Body of pancreas (tissue), 4 donors: ENCODE data around the gene P2RX3.

ENCODE experiments used
- POLR2A ChIP-seq, 3 donors: fragments of 450-650 bp; IDR thresholded peaks; one replicate each; pipeline ENCODE4 v1.6.1; 2016; ENCODE audit warnings: antibody characterized with exemption in 3 of 3, mild to moderate bottlenecking in 2 of 3
- TF ChIP-seq, protein P1 (sequence below), 7 experiments: fragments of 450-650 bp in 4 of 7; fragments of 200-600 bp in 3 of 7; sonication (generic) in 3 of 7; IDR thresholded peaks; one replicate each; pipeline ENCODE4 v1.5.1; 2016 to 2019; ENCODE audit warnings: antibody characterized with exemption in 7 of 7

DNA sequence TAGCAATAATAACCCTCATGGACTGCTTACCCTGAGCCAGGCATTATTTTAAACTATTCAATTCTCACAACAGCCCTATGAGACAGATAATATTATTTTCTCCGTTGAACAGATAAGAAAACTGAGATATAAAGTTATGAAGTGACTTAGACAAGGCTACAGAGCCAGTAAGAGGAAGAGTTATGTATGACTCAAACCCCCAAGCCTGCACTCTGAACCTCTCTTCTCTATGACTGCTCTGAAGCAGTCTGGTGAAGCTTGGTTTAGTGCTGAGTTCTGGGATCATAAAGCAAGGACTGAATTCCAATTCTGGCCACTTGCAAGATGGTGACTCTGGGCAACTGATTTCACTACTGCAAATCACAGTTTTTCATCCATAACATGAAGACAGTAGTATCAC is 47.9 kb upstream of the P2RX3 start:
- TF ChIP-seq, protein P1, sequence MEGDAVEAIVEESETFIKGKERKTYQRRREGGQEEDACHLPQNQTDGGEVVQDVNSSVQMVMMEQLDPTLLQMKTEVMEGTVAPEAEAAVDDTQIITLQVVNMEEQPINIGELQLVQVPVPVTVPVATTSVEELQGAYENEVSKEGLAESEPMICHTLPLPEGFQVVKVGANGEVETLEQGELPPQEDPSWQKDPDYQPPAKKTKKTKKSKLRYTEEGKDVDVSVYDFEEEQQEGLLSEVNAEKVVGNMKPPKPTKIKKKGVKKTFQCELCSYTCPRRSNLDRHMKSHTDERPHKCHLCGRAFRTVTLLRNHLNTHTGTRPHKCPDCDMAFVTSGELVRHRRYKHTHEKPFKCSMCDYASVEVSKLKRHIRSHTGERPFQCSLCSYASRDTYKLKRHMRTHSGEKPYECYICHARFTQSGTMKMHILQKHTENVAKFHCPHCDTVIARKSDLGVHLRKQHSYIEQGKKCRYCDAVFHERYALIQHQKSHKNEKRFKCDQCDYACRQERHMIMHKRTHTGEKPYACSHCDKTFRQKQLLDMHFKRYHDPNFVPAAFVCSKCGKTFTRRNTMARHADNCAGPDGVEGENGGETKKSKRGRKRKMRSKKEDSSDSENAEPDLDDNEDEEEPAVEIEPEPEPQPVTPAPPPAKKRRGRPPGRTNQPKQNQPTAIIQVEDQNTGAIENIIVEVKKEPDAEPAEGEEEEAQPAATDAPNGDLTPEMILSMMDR (IDR thresholded peaks at IDR 0.05), result no peak
- TF ChIP-seq POLR2A (IDR thresholded peaks at IDR 0.05), result no peak
